Activated naive CD4-positive, alpha-beta T cell treated with anti-CD3 and anti-CD28 coated beads for 36 hours (primary cell): ENCODE data around the gene WDR26. TPM values are rescaled to one million over a fixed set of nuclear protein-coding genes. Genes with fewer than 3 reads are reported as not detected.
A peak's percentile ranks its signal among the peaks of the same experiment; 100 is the strongest.
"Not testable (repeated sequence)": the region's sequence is repeated elsewhere in the genome, so short reads cannot be mapped to it uniquely, and the experiment has no call there.

Source experiments
- CTCF ChIA-PET: fragments of 350-600 bp; sonication (Branson Sonifier 250); formaldehyde crosslinking; loops from one replicate; lab custom pipeline; 2021; ENCODE audit warnings: antibody characterized with exemption; lab: Charles Lee
- DNase-seq: peaks from one replicate; pipeline ENCODE4 v3.0.0-alpha.2; 2020
- H3K27ac Mint-ChIP-seq: one replicate; pipeline ENCODE4 v1.8.0; 2021; ENCODE audit warnings: mild to moderate bottlenecking, mixed read lengths
- H3K27me3 Mint-ChIP-seq: one replicate; pipeline ENCODE4 v1.8.0; 2021; ENCODE audit warnings: low read depth, mixed read lengths
- H3K36me3 Mint-ChIP-seq: one replicate; pipeline ENCODE4 v1.8.0; 2021; ENCODE audit warnings: low read depth, mixed read lengths
- H3K4me1 Mint-ChIP-seq: one replicate; pipeline ENCODE4 v1.8.0; 2021; ENCODE audit warnings: low read depth, mixed read lengths
- H3K4me3 Mint-ChIP-seq: one replicate; pipeline ENCODE4 v1.8.0; 2021; ENCODE audit warnings: mild to moderate bottlenecking, moderate library complexity, mixed read lengths
- H3K9me3 Mint-ChIP-seq: one replicate; pipeline ENCODE4 v1.8.0; 2021; ENCODE audit warnings: mixed read lengths
- intact Hi-C: fragments of 100-400 bp; cut with micrococcal nuclease; formaldehyde crosslinking; loops from one replicate; pipeline ENCODE4 v1.15.1; 2023
- total RNA-seq, 2 experiments: library from RNA; stranded (reverse); gene quantifications; one replicate each; pipeline ENCODE4 v1.2.3, GENCODE V29; 2021

WDR26 gene
- total RNA-seq, 2 experiments from 2014 or later = 44.3 to 45.4 TPM

GRCh38 chr1:224357626-224358124 lies 76.9 kb downstream of the WDR26 start:
- intact Hi-C loops = loop anchor here (2.0 kb wide), 1 partner anchor 511 kb away; no protein-coding TSS in a partner anchor
- CTCF ChIA-PET = interaction anchor here (0.9 to 1.6 kb wide), 5 partner anchors 24 to 242 kb away, joined by 3 to 6 read pairs (median 3); no protein-coding TSS in a partner anchor
- Mint-ChIP-seq H3K9me3 (no peaks in the 10 kb centered on the region), H3K27ac (peak overlapping the region; percentile 86), H3K4me1 (peaks cover 35% of the 10 kb centered on the region), H3K36me3 (peaks cover 4% of the 10 kb centered on the region), H3K27me3 (no peaks in the 10 kb centered on the region), H3K4me3 (peak overlapping the region; percentile 89)
- no peak for DNase-seq

GRCh38 chr1:224356685-224357625 lies 77.6 kb downstream of the WDR26 start, which contains the start of gene CNIH4:
Gene CNIH4, plus strand, starts transcription at chr1:224356879. Its CDS starts 46 bp downstream, at chr1:224356925.
- CTCF ChIA-PET = interaction anchor here (0.9 to 1.6 kb wide), 4 partner anchors 30 to 241 kb away, joined by 3 to 6 read pairs (median 3); no protein-coding TSS in a partner anchor
- Mint-ChIP-seq H3K9me3 (no peaks in the 10 kb centered on the region), H3K4me1 (peaks cover 31% of the 10 kb centered on the region), H3K27me3 (no peaks in the 10 kb centered on the region), H3K36me3 (peaks cover 2% of the 10 kb centered on the region), H3K27ac (peak within 1 kb of the TSS; percentile 86), H3K4me3 (peak within 1 kb of the TSS; percentile 89)
- intact Hi-C loops = loop anchor here (1.0 to 2.0 kb wide), 6 partner anchors 16 to 510 kb away; partner anchors contain the start of genes FBXO28 and NVL
- peak; percentile 94 for DNase-seq

GRCh38 chr1:224353975-224354925 lies 80.3 kb downstream of the WDR26 start:
- intact Hi-C loops = no loop called here
- DNase-seq = no peak
- no peaks in the 10 kb centered on the region for H3K9me3 Mint-ChIP-seq
- H3K4me1 Mint-ChIP-seq = peaks cover 23% of the 10 kb centered on the region
- H3K27ac Mint-ChIP-seq = no peak overlapping the region
- H3K36me3 Mint-ChIP-seq = peaks cover 2% of the 10 kb centered on the region
- H3K27me3 Mint-ChIP-seq = no peaks in the 10 kb centered on the region
- CTCF ChIA-PET = no interaction called here
- H3K4me3 Mint-ChIP-seq = no peak overlapping the region

- H3K4me3 Mint-ChIP-seq, H3K27ac Mint-ChIP-seq, DNase-seq, H3K27me3 Mint-ChIP-seq, intact Hi-C loops, H3K9me3 Mint-ChIP-seq, H3K36me3 Mint-ChIP-seq: not testable (repeated sequence)
- H3K4me1 Mint-ChIP-seq = peaks cover 16% of the 10 kb centered on the region
- CTCF ChIA-PET = interaction anchor here (0.6 to 1.7 kb wide), 3 partner anchors 18 to 720 kb away, joined by 3 to 4 read pairs (median 3); partner anchors contain the start of gene NVL
These were observed 82.0 kb downstream of the WDR26 start for GRCh38 chr1:224352436-224353085.

- DNase-seq, H3K36me3 Mint-ChIP-seq, H3K9me3 Mint-ChIP-seq, CTCF ChIA-PET, H3K27me3 Mint-ChIP-seq, intact Hi-C loops, H3K4me3 Mint-ChIP-seq: not testable (repeated sequence)
- Mint-ChIP-seq H3K4me1 (peaks cover 14% of the 10 kb centered on the region), H3K27ac (peak overlapping the region; percentile 50)
These were observed 84.9 kb downstream of the WDR26 start for GRCh38 chr1:224349716-224350115.

GRCh38 chr1:224348137-224348536 lies 86.5 kb downstream of the WDR26 start:
- intact Hi-C loops = no loop called here
- H3K27me3 Mint-ChIP-seq = no peaks in the 10 kb centered on the region
- no peak overlapping the region for H3K27ac Mint-ChIP-seq
- peaks cover 8% of the 10 kb centered on the region for H3K9me3 Mint-ChIP-seq
- H3K36me3 Mint-ChIP-seq = peaks cover 3% of the 10 kb centered on the region
- DNase-seq = no peak
- CTCF ChIA-PET = no interaction called here
- peaks cover 14% of the 10 kb centered on the region for H3K4me1 Mint-ChIP-seq
- no peak overlapping the region for H3K4me3 Mint-ChIP-seq

- no peak overlapping the region for H3K27ac Mint-ChIP-seq
- intact Hi-C loops = loop anchor here (2.0 kb wide), 1 partner anchor 33 kb away; no protein-coding TSS in a partner anchor
These were observed 90.9 kb downstream of the WDR26 start for GRCh38 chr1:224343679-224344078.

GRCh38 chr1:224340453-224341384 lies 93.9 kb downstream of the WDR26 start:
- H3K27me3 Mint-ChIP-seq, CTCF ChIA-PET, H3K27ac Mint-ChIP-seq, H3K4me1 Mint-ChIP-seq, H3K36me3 Mint-ChIP-seq: not testable (repeated sequence)
- Mint-ChIP-seq H3K4me3 (peak overlapping the region; percentile 72), H3K9me3 (peaks cover 15% of the 10 kb centered on the region)
- peak; percentile 62 for DNase-seq
- intact Hi-C loops = loop anchor here (1.0 kb wide), 1 partner anchor 16 kb away; the partner anchor contains the start of gene CNIH4

More at GRCh38 chr1:224343679-224344078, 90.9 kb downstream of the WDR26 start:
- no peak for DNase-seq
- Mint-ChIP-seq H3K27me3 (no peaks in the 10 kb centered on the region), H3K36me3 (peaks cover 3% of the 10 kb centered on the region), H3K4me1 (peaks cover 13% of the 10 kb centered on the region), H3K4me3 (no peak overlapping the region), H3K9me3 (peaks cover 15% of the 10 kb centered on the region)
- CTCF ChIA-PET = interaction anchor here (0.7 kb wide), 1 partner anchor 64 kb away, joined by 3 read pairs; no protein-coding TSS in a partner anchor

- Mint-ChIP-seq H3K36me3 (peaks cover 3% of the 10 kb centered on the region), H3K9me3 (peaks cover 15% of the 10 kb centered on the region), H3K4me1 (peaks cover 3% of the 10 kb centered on the region), H3K27ac (no peak overlapping the region), H3K27me3 (no peaks in the 10 kb centered on the region), H3K4me3 (no peak overlapping the region)
- no peak for DNase-seq
- CTCF ChIA-PET = interaction anchor here (1.1 kb wide), 1 partner anchor 120 kb away, joined by 3 read pairs; no protein-coding TSS in a partner anchor
- intact Hi-C loops = loop anchor here (10.0 kb wide), 1 partner anchor 1205 kb away; no protein-coding TSS in a partner anchor
These were observed 95.1 kb downstream of the WDR26 start for GRCh38 chr1:224339442-224340033.
